HepG2 (cell line): ENCODE results near the gene TSHZ2. TPM values are rescaled to one million over a fixed set of nuclear protein-coding genes. Genes with fewer than 3 reads are reported as not detected.
A peak's percentile ranks its signal among the peaks of the same experiment; 100 is the strongest.

Source experiments
- ARHGAP35 ChIP-seq: sonication (generic); formaldehyde crosslinking; IDR thresholded peaks from 2 replicates; pipeline ENCODE4 v1.9.0; 2022; ENCODE audit warnings: mild to moderate bottlenecking, inconsistent platforms, moderate library complexity, missing genetic modification reagents, borderline replicate concordance
- CEBPB ChIP-seq: IDR thresholded peaks from 2 replicates; pipeline ENCODE4 v1.6.1; 2011; ENCODE audit warnings: low read depth, low read length, improper control_type of control experiment, borderline replicate concordance
- FOSL2 ChIP-seq: sonication (generic); formaldehyde crosslinking; IDR thresholded peaks from 2 replicates; pipeline ENCODE4 v1.4.0; 2020; ENCODE audit warnings: missing genetic modification reagents
- FOXK1 ChIP-seq: sonication (generic); formaldehyde crosslinking; IDR thresholded peaks from 2 replicates; pipeline ENCODE4 v1.4.0; 2020; ENCODE audit warnings: low read depth, missing genetic modification reagents, borderline replicate concordance
- GABPB1 ChIP-seq: IDR thresholded peaks from 2 replicates; pipeline ENCODE4 v1.6.1; 2016; ENCODE audit warnings: mild to moderate bottlenecking, missing genetic modification reagents, moderate library complexity, missing compliant biosample characterization
- GATAD2A ChIP-seq: IDR thresholded peaks from 2 replicates; pipeline ENCODE4 v1.6.1; 2016
- HMG20A ChIP-seq: IDR thresholded peaks from 2 replicates; pipeline ENCODE4 v1.6.1; 2016; ENCODE audit warnings: borderline replicate concordance
- KLF16 ChIP-seq, 2 experiments: sonication (generic) in 1 of 2; formaldehyde crosslinking in 1 of 2; IDR thresholded peaks; 2 replicates each; pipeline versions ENCODE4 v1.6.1 to v1.8.0; 2016 to 2023; ENCODE audit warnings: missing genetic modification reagents in 2 of 2, missing compliant biosample characterization in 1 of 2
- MZF1 ChIP-seq: sonication (generic); formaldehyde crosslinking; IDR thresholded peaks from 2 replicates; pipeline ENCODE4 v1.8.1; 2023; ENCODE audit warnings: mild to moderate bottlenecking, missing genetic modification reagents, borderline replicate concordance
- POLR2G ChIP-seq: fragments of 200-400 bp; formaldehyde crosslinking; IDR thresholded peaks from 2 replicates; pipeline ENCODE4 v1.6.1; 2018; ENCODE audit warnings: mild to moderate bottlenecking, low read depth, low read length, moderate library complexity
- SKI ChIP-seq: fragments of 450-650 bp; IDR thresholded peaks from one replicate; pipeline ENCODE4 v1.6.1; 2018; ENCODE audit warnings: mild to moderate bottlenecking; ENCODE audit not compliant: partially characterized antibody
- SMAD3 ChIP-seq: sonication (generic); formaldehyde crosslinking; IDR thresholded peaks from 2 replicates; pipeline ENCODE4 v1.4.0; 2020; ENCODE audit warnings: missing genetic modification reagents
- ZNF446 ChIP-seq: sonication (generic); formaldehyde crosslinking; IDR thresholded peaks from 2 replicates; pipeline ENCODE4 v1.5.0; 2020; ENCODE audit warnings: mild to moderate bottlenecking, missing genetic modification reagents
- ZNF496 ChIP-seq: sonication (generic); formaldehyde crosslinking; IDR thresholded peaks from 2 replicates; pipeline ENCODE4 v1.8.1; 2023; ENCODE audit warnings: mild to moderate bottlenecking, moderate library complexity, missing genetic modification reagents; ENCODE audit not compliant: insufficient replicate concordance
- ZNF674 ChIP-seq: sonication (generic); formaldehyde crosslinking; IDR thresholded peaks from 2 replicates; pipeline ENCODE4 v1.5.0; 2020; ENCODE audit warnings: low read depth, mild to moderate bottlenecking, missing genetic modification reagents
- ZNF878 ChIP-seq: sonication (generic); formaldehyde crosslinking; IDR thresholded peaks from 2 replicates; pipeline ENCODE4 v1.8.1; 2023; ENCODE audit warnings: mild to moderate bottlenecking, missing genetic modification reagents, moderate library complexity
- polyA plus RNA-seq, 8 experiments: library from polyadenylated mRNA; depleted of rRNA in 3 of 8; stranded (reverse) in 7 of 8; unstranded in 1 of 8; fragments of >200 nt; fragmentation: Illumina TruSeq in 4 of 8; extraction: Trizol in 4 of 8; gene quantifications; 2 replicates each; pipeline versions ENCODE4 v1.2.1 to v1.2.3, GENCODE V29; 2011 to 2016; ENCODE audit warnings: low read depth in 4 of 8, missing spikeins in 1 of 8, mixed read lengths in 1 of 8; ENCODE audit not compliant: insufficient read depth in 1 of 8
- total RNA-seq, 5 experiments: library from RNA; depleted of rRNA; stranded (reverse); fragments of >200 nt; fragmentation: Illumina TruSeq; extraction: Trizol; gene quantifications; 2 replicates each; pipeline ENCODE4 v1.2.3, GENCODE V29; 2016; ENCODE audit warnings: low read depth in 1 of 5
- TF ChIP-seq, protein P1 (sequence below): IDR thresholded peaks from 2 replicates; pipeline ENCODE4 v1.6.1; 2018; ENCODE audit warnings: missing genetic modification reagents, mild to moderate bottlenecking, missing compliant biosample characterization
- TF ChIP-seq, protein P2 (sequence below): sonication (generic); formaldehyde crosslinking; IDR thresholded peaks from 2 replicates; pipeline ENCODE4 v1.4.0; 2020; ENCODE audit warnings: mild to moderate bottlenecking, missing genetic modification reagents
- TF ChIP-seq, protein P3 (sequence below): fragments of 450-650 bp; IDR thresholded peaks from 2 replicates; pipeline ENCODE4 v1.6.1; 2017; ENCODE audit warnings: mild to moderate bottlenecking
- TF ChIP-seq, protein P4 (sequence below): sonication (generic); formaldehyde crosslinking; IDR thresholded peaks from 2 replicates; pipeline ENCODE4 v1.5.1; 2020; ENCODE audit warnings: mild to moderate bottlenecking, missing genetic modification reagents, borderline replicate concordance

The TSHZ2 gene
- total and polyA plus RNA-seq, 2 of the 13 experiments (the other 11 are each of a cell fraction or from before 2014, with no cell fraction given) = 0.01 TPM; not detected in 1

DNA sequence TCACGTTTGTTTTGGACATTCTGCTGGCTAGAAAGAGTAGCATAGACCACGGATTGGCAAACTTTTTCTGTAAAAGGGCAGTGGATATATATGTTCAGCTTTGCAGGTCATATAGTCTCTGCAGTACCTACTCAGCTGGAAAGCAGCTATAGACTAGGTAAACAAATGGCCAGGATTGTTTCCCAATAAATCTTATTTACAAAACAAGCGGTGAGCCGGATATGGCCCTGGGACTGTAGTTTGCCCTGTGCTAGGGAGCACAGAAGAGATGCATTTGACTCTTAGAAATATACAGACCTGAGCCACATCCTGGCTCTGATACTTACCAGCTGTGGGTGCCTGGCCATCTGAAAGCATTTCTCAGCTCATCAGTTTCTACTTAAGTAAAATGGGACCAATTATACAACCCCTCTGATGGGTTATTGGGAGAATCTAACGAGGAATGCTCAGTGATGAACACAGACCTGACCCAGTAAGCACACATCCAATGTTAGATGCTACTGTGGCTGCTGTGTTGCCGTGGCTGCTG is 120.7 kb downstream of the TSHZ2 start (continued):
- TF ChIP-seq CEBPB = peak; percentile 29; the same call in 1 of the 2 replicates
- TF ChIP-seq ZNF446 (CRISPR knock-in tag) = no peak
- TF ChIP-seq FOSL2 = peak; percentile 48
- TF ChIP-seq KLF16 (CRISPR knock-in tag; IDR thresholded peaks at IDR 0.05) = peak in 1 of 2 experiments; percentile 34; a peak in 1 of 4 replicates
- TF ChIP-seq ZNF496 = no peak
- no peak for TF ChIP-seq POLR2G
- TF ChIP-seq MZF1 (CRISPR knock-in tag) = no peak
- TF ChIP-seq, protein P1, sequence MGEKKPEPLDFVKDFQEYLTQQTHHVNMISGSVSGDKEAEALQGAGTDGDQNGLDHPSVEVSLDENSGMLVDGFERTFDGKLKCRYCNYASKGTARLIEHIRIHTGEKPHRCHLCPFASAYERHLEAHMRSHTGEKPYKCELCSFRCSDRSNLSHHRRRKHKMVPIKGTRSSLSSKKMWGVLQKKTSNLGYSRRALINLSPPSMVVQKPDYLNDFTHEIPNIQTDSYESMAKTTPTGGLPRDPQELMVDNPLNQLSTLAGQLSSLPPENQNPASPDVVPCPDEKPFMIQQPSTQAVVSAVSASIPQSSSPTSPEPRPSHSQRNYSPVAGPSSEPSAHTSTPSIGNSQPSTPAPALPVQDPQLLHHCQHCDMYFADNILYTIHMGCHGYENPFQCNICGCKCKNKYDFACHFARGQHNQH (CRISPR knock-in tag) = no peak
- TF ChIP-seq ZNF674 (CRISPR knock-in tag) = peak; percentile 64; the same call in 1 of the 2 replicates
- 0 out of 2 replicates have a peak, but pooled peaks have one; percentile 58 for TF ChIP-seq SMAD3
- TF ChIP-seq FOXK1 (CRISPR knock-in tag) = peak; percentile 55; the same call in 1 of the 2 replicates
- TF ChIP-seq, protein P2, sequence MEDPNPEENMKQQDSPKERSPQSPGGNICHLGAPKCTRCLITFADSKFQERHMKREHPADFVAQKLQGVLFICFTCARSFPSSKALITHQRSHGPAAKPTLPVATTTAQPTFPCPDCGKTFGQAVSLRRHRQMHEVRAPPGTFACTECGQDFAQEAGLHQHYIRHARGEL (CRISPR knock-in tag) = no peak
- TF ChIP-seq HMG20A (CRISPR knock-in tag) = 0 out of 2 replicates have a peak, but pooled peaks have one; percentile 16
- no peak for TF ChIP-seq ARHGAP35
- no peak for TF ChIP-seq SKI
- TF ChIP-seq ZNF878 (CRISPR knock-in tag) = 0 out of 2 replicates have a peak, but pooled peaks have one; percentile 22
- TF ChIP-seq, protein P3, sequence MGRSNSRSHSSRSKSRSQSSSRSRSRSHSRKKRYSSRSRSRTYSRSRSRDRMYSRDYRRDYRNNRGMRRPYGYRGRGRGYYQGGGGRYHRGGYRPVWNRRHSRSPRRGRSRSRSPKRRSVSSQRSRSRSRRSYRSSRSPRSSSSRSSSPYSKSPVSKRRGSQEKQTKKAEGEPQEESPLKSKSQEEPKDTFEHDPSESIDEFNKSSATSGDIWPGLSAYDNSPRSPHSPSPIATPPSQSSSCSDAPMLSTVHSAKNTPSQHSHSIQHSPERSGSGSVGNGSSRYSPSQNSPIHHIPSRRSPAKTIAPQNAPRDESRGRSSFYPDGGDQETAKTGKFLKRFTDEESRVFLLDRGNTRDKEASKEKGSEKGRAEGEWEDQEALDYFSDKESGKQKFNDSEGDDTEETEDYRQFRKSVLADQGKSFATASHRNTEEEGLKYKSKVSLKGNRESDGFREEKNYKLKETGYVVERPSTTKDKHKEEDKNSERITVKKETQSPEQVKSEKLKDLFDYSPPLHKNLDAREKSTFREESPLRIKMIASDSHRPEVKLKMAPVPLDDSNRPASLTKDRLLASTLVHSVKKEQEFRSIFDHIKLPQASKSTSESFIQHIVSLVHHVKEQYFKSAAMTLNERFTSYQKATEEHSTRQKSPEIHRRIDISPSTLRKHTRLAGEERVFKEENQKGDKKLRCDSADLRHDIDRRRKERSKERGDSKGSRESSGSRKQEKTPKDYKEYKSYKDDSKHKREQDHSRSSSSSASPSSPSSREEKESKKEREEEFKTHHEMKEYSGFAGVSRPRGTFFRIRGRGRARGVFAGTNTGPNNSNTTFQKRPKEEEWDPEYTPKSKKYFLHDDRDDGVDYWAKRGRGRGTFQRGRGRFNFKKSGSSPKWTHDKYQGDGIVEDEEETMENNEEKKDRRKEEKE = no peak
- TF ChIP-seq, protein P4, sequence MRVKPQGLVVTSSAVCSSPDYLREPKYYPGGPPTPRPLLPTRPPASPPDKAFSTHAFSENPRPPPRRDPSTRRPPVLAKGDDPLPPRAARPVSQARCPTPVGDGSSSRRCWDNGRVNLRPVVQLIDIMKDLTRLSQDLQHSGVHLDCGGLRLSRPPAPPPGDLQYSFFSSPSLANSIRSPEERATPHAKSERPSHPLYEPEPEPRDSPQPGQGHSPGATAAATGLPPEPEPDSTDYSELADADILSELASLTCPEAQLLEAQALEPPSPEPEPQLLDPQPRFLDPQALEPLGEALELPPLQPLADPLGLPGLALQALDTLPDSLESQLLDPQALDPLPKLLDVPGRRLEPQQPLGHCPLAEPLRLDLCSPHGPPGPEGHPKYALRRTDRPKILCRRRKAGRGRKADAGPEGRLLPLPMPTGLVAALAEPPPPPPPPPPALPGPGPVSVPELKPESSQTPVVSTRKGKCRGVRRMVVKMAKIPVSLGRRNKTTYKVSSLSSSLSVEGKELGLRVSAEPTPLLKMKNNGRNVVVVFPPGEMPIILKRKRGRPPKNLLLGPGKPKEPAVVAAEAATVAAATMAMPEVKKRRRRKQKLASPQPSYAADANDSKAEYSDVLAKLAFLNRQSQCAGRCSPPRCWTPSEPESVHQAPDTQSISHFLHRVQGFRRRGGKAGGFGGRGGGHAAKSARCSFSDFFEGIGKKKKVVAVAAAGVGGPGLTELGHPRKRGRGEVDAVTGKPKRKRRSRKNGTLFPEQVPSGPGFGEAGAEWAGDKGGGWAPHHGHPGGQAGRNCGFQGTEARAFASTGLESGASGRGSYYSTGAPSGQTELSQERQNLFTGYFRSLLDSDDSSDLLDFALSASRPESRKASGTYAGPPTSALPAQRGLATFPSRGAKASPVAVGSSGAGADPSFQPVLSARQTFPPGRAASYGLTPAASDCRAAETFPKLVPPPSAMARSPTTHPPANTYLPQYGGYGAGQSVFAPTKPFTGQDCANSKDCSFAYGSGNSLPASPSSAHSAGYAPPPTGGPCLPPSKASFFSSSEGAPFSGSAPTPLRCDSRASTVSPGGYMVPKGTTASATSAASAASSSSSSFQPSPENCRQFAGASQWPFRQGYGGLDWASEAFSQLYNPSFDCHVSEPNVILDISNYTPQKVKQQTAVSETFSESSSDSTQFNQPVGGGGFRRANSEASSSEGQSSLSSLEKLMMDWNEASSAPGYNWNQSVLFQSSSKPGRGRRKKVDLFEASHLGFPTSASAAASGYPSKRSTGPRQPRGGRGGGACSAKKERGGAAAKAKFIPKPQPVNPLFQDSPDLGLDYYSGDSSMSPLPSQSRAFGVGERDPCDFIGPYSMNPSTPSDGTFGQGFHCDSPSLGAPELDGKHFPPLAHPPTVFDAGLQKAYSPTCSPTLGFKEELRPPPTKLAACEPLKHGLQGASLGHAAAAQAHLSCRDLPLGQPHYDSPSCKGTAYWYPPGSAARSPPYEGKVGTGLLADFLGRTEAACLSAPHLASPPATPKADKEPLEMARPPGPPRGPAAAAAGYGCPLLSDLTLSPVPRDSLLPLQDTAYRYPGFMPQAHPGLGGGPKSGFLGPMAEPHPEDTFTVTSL = peak; percentile 67; the same call in 1 of the 2 replicates
- TF ChIP-seq GATAD2A (CRISPR knock-in tag) = peak; percentile 66
- TF ChIP-seq GABPB1 = peak; percentile 44; the same call in 1 of the 2 replicates
